ENCODE data around the gene FNDC11.

Gene FNDC11

DNA sequence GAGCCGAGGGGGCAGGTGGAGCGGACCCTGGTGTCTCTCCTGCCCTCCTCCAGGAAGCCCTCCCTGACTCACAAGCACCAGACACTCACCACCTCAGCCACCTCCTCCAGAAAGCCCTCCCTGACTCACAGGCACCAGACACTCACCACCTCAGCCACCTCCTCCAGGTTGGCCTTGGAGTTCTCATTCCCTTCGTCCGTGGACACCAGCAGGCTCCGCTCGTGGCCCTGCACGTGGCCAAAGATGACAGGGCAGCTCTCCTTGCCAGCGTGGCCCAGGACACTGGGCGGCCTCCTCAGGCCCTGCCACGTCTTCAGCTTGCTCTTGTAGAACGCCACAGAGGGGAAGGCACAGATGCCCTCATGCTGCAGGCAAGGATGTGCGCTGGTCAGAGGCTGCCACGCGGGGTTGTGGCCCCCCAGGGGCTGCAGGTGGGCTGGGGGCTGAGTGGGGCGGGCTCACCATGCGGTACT lies 6.4 kb downstream of the FNDC11 start:
- no peak for DNase-seq (ENCODE audit: low read depth in 1 of 2, low spot score in 1 of 2)
- H3K27me3 ChIP-seq (ENCODE audit: insufficient read depth, poor library complexity, severe bottlenecking), result peaks cover 3% of the 10 kb centered on the region
- H3K4me3 ChIP-seq (replicated peaks; ENCODE audit: insufficient read depth, low read length), result no peak overlapping the region
- H3K27ac ChIP-seq (replicated peaks), result no peak overlapping the region
- TF ChIP-seq GABPA (IDR thresholded peaks at IDR 0.05; ENCODE audit: low read depth) (no peak), SPI1 (IDR thresholded peaks at IDR 0.05; ENCODE audit: borderline replicate concordance, low read depth) (no peak), POLR2AphosphoS5 (IDR thresholded peaks at IDR 0.05; ENCODE audit: low read depth) (no peak)
- TF ChIP-seq, protein P1, sequence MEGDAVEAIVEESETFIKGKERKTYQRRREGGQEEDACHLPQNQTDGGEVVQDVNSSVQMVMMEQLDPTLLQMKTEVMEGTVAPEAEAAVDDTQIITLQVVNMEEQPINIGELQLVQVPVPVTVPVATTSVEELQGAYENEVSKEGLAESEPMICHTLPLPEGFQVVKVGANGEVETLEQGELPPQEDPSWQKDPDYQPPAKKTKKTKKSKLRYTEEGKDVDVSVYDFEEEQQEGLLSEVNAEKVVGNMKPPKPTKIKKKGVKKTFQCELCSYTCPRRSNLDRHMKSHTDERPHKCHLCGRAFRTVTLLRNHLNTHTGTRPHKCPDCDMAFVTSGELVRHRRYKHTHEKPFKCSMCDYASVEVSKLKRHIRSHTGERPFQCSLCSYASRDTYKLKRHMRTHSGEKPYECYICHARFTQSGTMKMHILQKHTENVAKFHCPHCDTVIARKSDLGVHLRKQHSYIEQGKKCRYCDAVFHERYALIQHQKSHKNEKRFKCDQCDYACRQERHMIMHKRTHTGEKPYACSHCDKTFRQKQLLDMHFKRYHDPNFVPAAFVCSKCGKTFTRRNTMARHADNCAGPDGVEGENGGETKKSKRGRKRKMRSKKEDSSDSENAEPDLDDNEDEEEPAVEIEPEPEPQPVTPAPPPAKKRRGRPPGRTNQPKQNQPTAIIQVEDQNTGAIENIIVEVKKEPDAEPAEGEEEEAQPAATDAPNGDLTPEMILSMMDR (IDR thresholded peaks at IDR 0.05; ENCODE audit: insufficient read depth, low read length), result no peak
- TF ChIP-seq, protein P2, sequence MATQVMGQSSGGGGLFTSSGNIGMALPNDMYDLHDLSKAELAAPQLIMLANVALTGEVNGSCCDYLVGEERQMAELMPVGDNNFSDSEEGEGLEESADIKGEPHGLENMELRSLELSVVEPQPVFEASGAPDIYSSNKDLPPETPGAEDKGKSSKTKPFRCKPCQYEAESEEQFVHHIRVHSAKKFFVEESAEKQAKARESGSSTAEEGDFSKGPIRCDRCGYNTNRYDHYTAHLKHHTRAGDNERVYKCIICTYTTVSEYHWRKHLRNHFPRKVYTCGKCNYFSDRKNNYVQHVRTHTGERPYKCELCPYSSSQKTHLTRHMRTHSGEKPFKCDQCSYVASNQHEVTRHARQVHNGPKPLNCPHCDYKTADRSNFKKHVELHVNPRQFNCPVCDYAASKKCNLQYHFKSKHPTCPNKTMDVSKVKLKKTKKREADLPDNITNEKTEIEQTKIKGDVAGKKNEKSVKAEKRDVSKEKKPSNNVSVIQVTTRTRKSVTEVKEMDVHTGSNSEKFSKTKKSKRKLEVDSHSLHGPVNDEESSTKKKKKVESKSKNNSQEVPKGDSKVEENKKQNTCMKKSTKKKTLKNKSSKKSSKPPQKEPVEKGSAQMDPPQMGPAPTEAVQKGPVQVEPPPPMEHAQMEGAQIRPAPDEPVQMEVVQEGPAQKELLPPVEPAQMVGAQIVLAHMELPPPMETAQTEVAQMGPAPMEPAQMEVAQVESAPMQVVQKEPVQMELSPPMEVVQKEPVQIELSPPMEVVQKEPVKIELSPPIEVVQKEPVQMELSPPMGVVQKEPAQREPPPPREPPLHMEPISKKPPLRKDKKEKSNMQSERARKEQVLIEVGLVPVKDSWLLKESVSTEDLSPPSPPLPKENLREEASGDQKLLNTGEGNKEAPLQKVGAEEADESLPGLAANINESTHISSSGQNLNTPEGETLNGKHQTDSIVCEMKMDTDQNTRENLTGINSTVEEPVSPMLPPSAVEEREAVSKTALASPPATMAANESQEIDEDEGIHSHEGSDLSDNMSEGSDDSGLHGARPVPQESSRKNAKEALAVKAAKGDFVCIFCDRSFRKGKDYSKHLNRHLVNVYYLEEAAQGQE (IDR thresholded peaks at IDR 0.05; ENCODE audit: insufficient replicate concordance, low read depth), result no peak

DNA sequence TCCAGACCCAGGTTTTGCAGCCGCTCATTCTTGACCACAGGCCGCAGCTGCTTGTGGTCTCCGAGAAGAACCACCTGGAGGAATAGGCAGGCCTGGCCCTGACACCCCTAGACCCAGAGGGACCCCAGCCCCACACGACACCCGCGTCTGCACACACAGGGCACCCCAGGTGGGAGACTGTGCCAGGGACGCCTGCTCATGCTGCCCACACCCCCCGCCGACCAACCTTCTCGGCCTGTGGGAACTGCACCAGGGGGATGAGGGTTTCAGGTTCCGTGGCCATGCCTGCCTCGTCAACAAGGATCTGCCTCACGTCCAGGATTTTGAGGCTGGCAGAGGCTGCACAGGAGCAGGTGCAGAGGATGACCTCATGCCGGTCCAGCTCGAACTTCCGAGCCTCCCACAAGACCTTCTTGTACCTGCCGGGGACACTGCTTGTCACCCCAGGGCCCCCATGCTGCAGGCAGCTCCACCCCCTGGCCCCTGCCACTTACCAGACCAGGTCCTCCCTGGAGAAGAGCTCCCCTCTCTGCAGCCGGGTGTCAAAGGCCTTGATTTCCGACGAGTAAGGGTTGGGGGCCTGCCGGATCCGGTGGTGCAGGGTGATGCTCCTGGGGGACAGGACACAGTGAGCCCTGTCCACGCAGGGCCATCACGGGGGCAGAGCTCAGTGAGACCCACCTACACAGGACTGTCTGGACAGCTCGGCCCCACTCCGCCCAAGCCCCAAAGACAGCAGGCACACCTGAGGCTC lies 7.1 kb downstream of the FNDC11 start:
- no peak for DNase-seq (ENCODE audit: low read depth in 1 of 2, low spot score in 1 of 2)
- no peak overlapping the region for H3K4me3 ChIP-seq (replicated peaks; ENCODE audit: insufficient read depth, low read length)
- H3K27me3 ChIP-seq (ENCODE audit: insufficient read depth, poor library complexity, severe bottlenecking), result peaks cover 6% of the 10 kb centered on the region
- TF ChIP-seq, protein P1 (IDR thresholded peaks at IDR 0.05; ENCODE audit: insufficient read depth, low read length), result no peak
- TF ChIP-seq SPI1 (IDR thresholded peaks at IDR 0.05; ENCODE audit: borderline replicate concordance, low read depth), result no peak
- no peak for TF ChIP-seq GABPA (IDR thresholded peaks at IDR 0.05; ENCODE audit: low read depth)
- TF ChIP-seq, protein P2 (IDR thresholded peaks at IDR 0.05; ENCODE audit: insufficient replicate concordance, low read depth), result no peak
- TF ChIP-seq POLR2AphosphoS5 (IDR thresholded peaks at IDR 0.05; ENCODE audit: low read depth), result no peak
- H3K27ac ChIP-seq (replicated peaks), result no peak overlapping the region

DNA sequence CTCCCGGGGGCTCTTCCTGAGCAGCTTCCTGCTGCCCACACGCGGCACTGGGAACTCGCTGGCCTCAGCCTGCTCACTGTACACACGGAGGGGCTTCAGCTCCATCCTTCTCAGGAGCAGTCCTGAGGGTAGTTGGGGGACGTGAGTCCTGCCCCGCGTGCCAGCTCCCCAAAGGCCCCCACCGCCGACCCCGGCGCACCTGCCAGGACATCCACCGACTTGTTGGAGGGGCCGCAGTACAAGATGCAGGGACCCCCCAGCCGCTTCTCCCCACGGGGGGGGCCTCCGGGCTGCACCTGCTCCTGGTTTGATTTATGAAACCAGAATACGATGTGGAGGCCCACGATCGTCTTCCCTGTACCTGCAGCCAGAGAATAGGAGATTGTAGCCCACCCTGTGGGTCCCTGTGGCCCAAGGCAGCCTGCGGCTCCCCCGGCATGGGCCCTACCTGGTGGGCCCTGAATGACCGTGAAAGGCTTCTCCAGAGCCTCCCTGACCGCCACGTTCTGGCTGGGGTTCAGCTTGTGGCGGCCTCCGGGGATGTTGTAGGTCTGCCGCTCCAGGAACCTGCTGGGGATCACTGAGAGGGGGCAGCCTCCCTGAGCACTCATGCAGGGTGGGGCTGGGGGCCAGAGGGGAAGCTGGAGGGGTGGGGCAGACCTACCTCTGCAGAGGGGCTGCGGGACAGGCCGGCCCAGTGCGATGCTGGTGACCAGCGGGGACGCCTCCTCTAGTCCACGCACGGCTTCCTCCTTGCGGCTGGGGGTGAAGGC lies 7.9 kb downstream of the FNDC11 start:
- Histone ChIP-seq H3K27me3 (ENCODE audit: insufficient read depth, poor library complexity, severe bottlenecking) (peaks cover 6% of the 10 kb centered on the region), H3K27ac (replicated peaks) (no peak overlapping the region), H3K4me3 (replicated peaks; ENCODE audit: insufficient read depth, low read length) (no peak overlapping the region)
- TF ChIP-seq, protein P1 (IDR thresholded peaks at IDR 0.05; ENCODE audit: insufficient read depth, low read length), result no peak
- no peak for TF ChIP-seq SPI1 (IDR thresholded peaks at IDR 0.05; ENCODE audit: borderline replicate concordance, low read depth)
- no peak for TF ChIP-seq POLR2AphosphoS5 (IDR thresholded peaks at IDR 0.05; ENCODE audit: low read depth)
- TF ChIP-seq, protein P2 (IDR thresholded peaks at IDR 0.05; ENCODE audit: insufficient replicate concordance, low read depth), result no peak
- no peak for TF ChIP-seq GABPA (IDR thresholded peaks at IDR 0.05; ENCODE audit: low read depth)
- DNase-seq (ENCODE audit: low read depth in 1 of 2, low spot score in 1 of 2), result no peak
